GM23338 (cell line): Measurements from ENCODE around the gene ASPRV1. TPM values are rescaled to one million over a fixed set of nuclear protein-coding genes. Genes with fewer than 3 reads are reported as not detected.

Experiments used
- ATAC-seq: fragments of 200-7000 bp; cut with Tn5 transposase; 3 replicates; pipeline ENCODE4 v1.9.1; 2020
- DNase-seq: peaks from one replicate; pipeline ENCODE4 v3.0.0-alpha.2; 2015; ENCODE audit warnings: low spot score
- H2AFZ ChIP-seq: fragments of 200-600 bp; sonication (generic); 2 replicates; pipeline ENCODE4 v1.8.0; 2016; ENCODE audit warnings: antibody characterized with exemption, mild to moderate bottlenecking, moderate library complexity
- H3F3A ChIP-seq: fragments of 200-600 bp; sonication (generic); replicated peaks from 2 replicates; pipeline ENCODE4 v1.8.0; 2017; ENCODE audit warnings: antibody characterized with exemption, mixed run types, low read depth
- H3K27ac ChIP-seq: fragments of 200-600 bp; sonication (generic); 2 replicates; pipeline ENCODE4 v1.6.1; 2016; ENCODE audit warnings: low read depth
- H3K27me3 ChIP-seq: fragments of 200-600 bp; sonication (generic); 2 replicates; pipeline ENCODE4 v1.8.0; 2016; ENCODE audit warnings: mild to moderate bottlenecking, mixed run types, moderate library complexity; ENCODE audit not compliant: insufficient read depth
- H3K36me3 ChIP-seq: fragments of 200-600 bp; sonication (generic); 2 replicates; pipeline ENCODE4 v1.8.0; 2016; ENCODE audit warnings: mild to moderate bottlenecking; ENCODE audit not compliant: insufficient read depth
- H3K4me1 ChIP-seq: fragments of 200-600 bp; sonication (generic); 2 replicates; pipeline ENCODE4 v1.8.0; 2016; ENCODE audit warnings: mild to moderate bottlenecking, moderate library complexity; ENCODE audit not compliant: insufficient read depth
- H3K4me2 ChIP-seq: fragments of 200-600 bp; sonication (generic); 2 replicates; pipeline ENCODE4 v1.7.1; 2017; ENCODE audit warnings: mixed run types
- H3K4me3 ChIP-seq: fragments of 200-600 bp; sonication (generic); 2 replicates; pipeline ENCODE4 v1.6.1; 2016; ENCODE audit warnings: mixed run types
- H3K79me2 ChIP-seq: fragments of 200-600 bp; sonication (generic); replicated peaks from 2 replicates; pipeline ENCODE4 v1.8.0; 2017; ENCODE audit warnings: mild to moderate bottlenecking; ENCODE audit not compliant: insufficient read depth
- H3K9me2 ChIP-seq: fragments of 200-600 bp; sonication (generic); 2 replicates; pipeline ENCODE4 v1.8.0; 2017; ENCODE audit not compliant: insufficient read depth
- H4K20me1 ChIP-seq: fragments of 200-600 bp; sonication (generic); replicated peaks from 2 replicates; pipeline ENCODE4 v1.8.0; 2017; ENCODE audit warnings: mild to moderate bottlenecking; ENCODE audit not compliant: insufficient read depth
- H3K27ac Mint-ChIP-seq: 2 replicates; pipeline ENCODE4 v1.8.0; 2020; ENCODE audit warnings: inconsistent platforms, mild to moderate bottlenecking, moderate library complexity, mixed read lengths
- H3K27me3 Mint-ChIP-seq: 3 replicates; pipeline ENCODE4 v1.8.0; 2022; ENCODE audit warnings: low read depth, mild to moderate bottlenecking, moderate library complexity, mixed read lengths, inconsistent platforms; ENCODE audit not compliant: insufficient read depth, poor library complexity
- H3K36me3 Mint-ChIP-seq: 3 replicates; pipeline ENCODE4 v1.8.0; 2021; ENCODE audit warnings: low read depth, mild to moderate bottlenecking, inconsistent platforms, moderate library complexity, mixed read lengths
- H3K4me1 Mint-ChIP-seq: 3 replicates; pipeline ENCODE4 v1.8.0; 2020; ENCODE audit warnings: mild to moderate bottlenecking, inconsistent platforms, mixed read lengths
- H3K4me3 Mint-ChIP-seq: 3 replicates; pipeline ENCODE4 v1.8.0; 2021; ENCODE audit warnings: moderate library complexity, mild to moderate bottlenecking, inconsistent platforms, mixed read lengths
- H3K9me3 Mint-ChIP-seq: 3 replicates; pipeline ENCODE4 v1.8.0; 2020; ENCODE audit warnings: moderate library complexity, mild to moderate bottlenecking, inconsistent platforms, mixed read lengths
- CREB1 ChIP-seq: fragments of 250-450 bp; sonication (Bioruptor Pico); IDR thresholded peaks from 2 replicates; pipeline ENCODE4 v1.5.0; 2020; ENCODE audit warnings: low read depth, mild to moderate bottlenecking, moderate library complexity
- CTCF ChIP-seq, 2 experiments: fragments of 200-600 bp in 1 of 2; sonication (generic) in 1 of 2; conservative IDR thresholded peaks; 2 replicates each; pipeline versions ENCODE4 v1.5.1 to v1.6.1; 2016 to 2017; ENCODE audit warnings: antibody characterized with exemption in 2 of 2, low read depth in 2 of 2, mild to moderate bottlenecking in 2 of 2, moderate library complexity in 1 of 2
- ETS1 ChIP-seq: IDR thresholded peaks from 2 replicates; pipeline ENCODE4 v1.6.1; 2016; ENCODE audit warnings: antibody characterized with exemption
- EZH2 ChIP-seq: fragments of 200-600 bp; sonication (generic); IDR thresholded peaks from one replicate; pipeline ENCODE4 v1.8.0; 2017; ENCODE audit warnings: antibody characterized with exemption, mild to moderate bottlenecking, low read depth; ENCODE audit not compliant: unreplicated experiment
- EZH2phosphoT487 ChIP-seq: fragments of 200-600 bp; sonication (generic); IDR thresholded peaks from one replicate; pipeline ENCODE4 v1.8.1; 2018; ENCODE audit warnings: antibody characterized with exemption; ENCODE audit not compliant: unreplicated experiment
- JUNB ChIP-seq: IDR thresholded peaks from one replicate; pipeline ENCODE4 v1.6.1; 2016; ENCODE audit warnings: antibody characterized with exemption; ENCODE audit not compliant: unreplicated experiment
- NANOG ChIP-seq: IDR thresholded peaks from 2 replicates; pipeline ENCODE4 v1.6.1; 2016; ENCODE audit warnings: antibody characterized with exemption, borderline replicate concordance
- POLR2AphosphoS5 ChIP-seq: IDR thresholded peaks from 2 replicates; pipeline ENCODE4 v1.6.1; 2016; ENCODE audit warnings: antibody characterized with exemption, low read depth
- REST ChIP-seq: IDR thresholded peaks from one replicate; pipeline ENCODE4 v1.6.1; 2018; ENCODE audit warnings: antibody characterized with exemption; ENCODE audit not compliant: unreplicated experiment
- STAT1 ChIP-seq: IDR thresholded peaks from one replicate; pipeline ENCODE4 v1.6.1; 2016; ENCODE audit warnings: antibody characterized with exemption; ENCODE audit not compliant: unreplicated experiment
- ZNF114 ChIP-seq: fragments of 250-450 bp; sonication (Bioruptor Pico); IDR thresholded peaks from 2 replicates; pipeline ENCODE4 v1.5.0; 2020; ENCODE audit warnings: mild to moderate bottlenecking, moderate library complexity
- ZNF331 ChIP-seq: fragments of 250-450 bp; sonication (Bioruptor Pico); IDR thresholded peaks from 2 replicates; pipeline ENCODE4 v1.5.0; 2020; ENCODE audit warnings: low read depth, mild to moderate bottlenecking, moderate library complexity
- ZNF462 ChIP-seq: fragments of 250-450 bp; sonication (Bioruptor Pico); IDR thresholded peaks from 2 replicates; pipeline ENCODE4 v1.5.0; 2020; ENCODE audit warnings: mild to moderate bottlenecking, moderate library complexity
- polyA plus RNA-seq: library from polyadenylated mRNA; unstranded; fragments of >200 nt; fragmentation: Nextera tagmentation; extraction: Ambion mirVana; gene quantifications from 2 replicates; pipeline ENCODE4 v1.2.1, GENCODE V29; 2016
- total RNA-seq: library from RNA; depleted of rRNA; stranded (reverse); fragments of >200 nt; shearing (Covaris generic); gene quantifications from 2 replicates; pipeline ENCODE4 v1.2.3, GENCODE V29; 2014

ASPRV1 gene
- total and polyA plus RNA-seq, 2 experiments from 2014 or later: 0.60 to 1.4 TPM

GRCh38 chr2:69989441-69990105 lies 28.1 kb upstream of the ASPRV1 start:
- peaks cover 4% of the 10 kb centered on the region for H3K4me1 Mint-ChIP-seq
- no peaks in the 10 kb centered on the region for H3K79me2 ChIP-seq
- no peak for ATAC-seq

More at GRCh38 chr2:69989441-69990105, 28.1 kb upstream of the ASPRV1 start:
- no peaks in the 10 kb centered on the region for H4K20me1 ChIP-seq
- TF ChIP-seq ZNF114 (CRISPR knock-in tag) (no peak), ETS1 (no peak), EZH2phosphoT487 (no peak), STAT1 (no peak), CTCF (conservative IDR thresholded peaks at IDR 0.05; ENCODE audit: low read depth in 2 of 2) (no peak), POLR2AphosphoS5 (no peak), ZNF331 (CRISPR knock-in tag) (no peak), NANOG (no peak), JUNB (no peak), REST (no peak), EZH2 (no peak), ZNF462 (CRISPR knock-in tag) (no peak), CREB1 (no peak)
- no peak overlapping the region for H3K27ac Mint-ChIP-seq
- H3K9me2 ChIP-seq: no peaks in the 10 kb centered on the region
- H3K36me3 ChIP-seq: no peaks in the 10 kb centered on the region
- H3K36me3 Mint-ChIP-seq: peaks cover 5% of the 10 kb centered on the region; the same call in 2 of the 3 replicates
- no peak for DNase-seq
- no peaks in the 10 kb centered on the region for H3K4me1 ChIP-seq
- no peak overlapping the region for H3K4me3 ChIP-seq
- H3K27me3 ChIP-seq: no peaks in the 10 kb centered on the region
- no peak overlapping the region for H3K4me3 Mint-ChIP-seq
- H2AFZ ChIP-seq: no peak overlapping the region
- no peak overlapping the region for H3K4me2 ChIP-seq
- no peaks in the 10 kb centered on the region for H3K9me3 Mint-ChIP-seq
- H3F3A ChIP-seq: no peaks in the 10 kb centered on the region
- H3K27me3 Mint-ChIP-seq: peaks cover 5% of the 10 kb centered on the region
- no peak overlapping the region for H3K27ac ChIP-seq
